Activated T-cell treated with anti-CD3 and anti-CD28 coated beads for 1 hour (primary cell): ENCODE data around the gene CCDC157.

Experiments
- DNase-seq: peaks from one replicate; pipeline ENCODE4 v3.0.0-alpha.2; 2020; ENCODE audit warnings: low read depth

The CCDC157 gene

GRCh38 chr22:30356449-30357235, at the start of gene CCDC157, which contains the start of gene SF3A1:
Gene CCDC157, plus strand, starts transcription at chr22:30357007. Its CDS starts 8,994 bp downstream, at chr22:30366001.
Gene SF3A1, minus strand, starts transcription at chr22:30356894. Its CDS starts 102 bp downstream, at chr22:30356792.
- DNase-seq, result peak; percentile 76

GRCh38 chr22:30307041-30307574, 49.7 kb upstream of the CCDC157 start:
- DNase-seq, result no peak

GRCh38 chr22:30308093-30308492, 48.7 kb upstream of the CCDC157 start:
- DNase-seq, result no peak

GRCh38 chr22:30308518-30309230, 48.1 kb upstream of the CCDC157 start:
- no peak for DNase-seq

- DNase-seq, result no peak
Observed at GRCh38 chr22:30309951-30310741, 46.7 kb upstream of the CCDC157 start.

- DNase-seq, result no peak
Observed at GRCh38 chr22:30310881-30311771, 45.7 kb upstream of the CCDC157 start.

GRCh38 chr22:30312053-30312452, 44.8 kb upstream of the CCDC157 start:
- DNase-seq, result no peak

- no peak for DNase-seq
Observed at GRCh38 chr22:30313527-30314363, 43.1 kb upstream of the CCDC157 start.

- no peak for DNase-seq
Observed at GRCh38 chr22:30314915-30315314, 41.9 kb upstream of the CCDC157 start.

- DNase-seq, result no peak
Observed at GRCh38 chr22:30315962-30316576, 40.7 kb upstream of the CCDC157 start.

GRCh38 chr22:30317778-30318177, 39.0 kb upstream of the CCDC157 start:
- DNase-seq, result no peak

- DNase-seq, result no peak
Observed at GRCh38 chr22:30318799-30319419, 37.9 kb upstream of the CCDC157 start.

GRCh38 chr22:30320021-30320556, 36.7 kb upstream of the CCDC157 start:
- DNase-seq, result no peak

GRCh38 chr22:30321461-30321860, 35.3 kb upstream of the CCDC157 start:
- DNase-seq, result no peak

- DNase-seq, result no peak
Observed at GRCh38 chr22:30323246-30323645, 33.6 kb upstream of the CCDC157 start.

GRCh38 chr22:30324014-30324730, 32.6 kb upstream of the CCDC157 start:
- no peak for DNase-seq

- DNase-seq, result no peak
Observed at GRCh38 chr22:30325065-30325720, 31.6 kb upstream of the CCDC157 start.
